Measurements from ENCODE around the gene BHLHE23.

The BHLHE23 gene

GRCh38 chr20:63024573-63025392 lies 18.0 kb upstream of the BHLHE23 start:
- no peak for DNase-seq

GRCh38 chr20:63023936-63024571 lies 17.3 kb upstream of the BHLHE23 start:
- no peak for DNase-seq

GRCh38 chr20:63023071-63023935 lies 16.5 kb upstream of the BHLHE23 start:
- DNase-seq: no peak

GRCh38 chr20:63022501-63022900 lies 15.7 kb upstream of the BHLHE23 start:
- no peak for DNase-seq

- no peak for DNase-seq
Observed at GRCh38 chr20:63021356-63022321, 14.9 kb upstream of the BHLHE23 start.

GRCh38 chr20:63020681-63021080 lies 13.9 kb upstream of the BHLHE23 start:
- DNase-seq: no peak

GRCh38 chr20:63017826-63018411 lies 11.2 kb upstream of the BHLHE23 start:
- no peak for DNase-seq

- no peak for DNase-seq
Observed at GRCh38 chr20:63017076-63017825, 10.5 kb upstream of the BHLHE23 start.

- DNase-seq: no peak
Observed at GRCh38 chr20:63016514-63017075, 9.8 kb upstream of the BHLHE23 start.

- no peak for DNase-seq
Observed at GRCh38 chr20:63015662-63016361, 9.0 kb upstream of the BHLHE23 start.

GRCh38 chr20:63015147-63015661 lies 8.4 kb upstream of the BHLHE23 start:
- no peak for DNase-seq

- no peak for DNase-seq
Observed at GRCh38 chr20:63014710-63015109, 7.9 kb upstream of the BHLHE23 start.

- no peak for DNase-seq
Observed at GRCh38 chr20:63014287-63014686, 7.5 kb upstream of the BHLHE23 start.

- DNase-seq: no peak
Observed at GRCh38 chr20:63013207-63013606, 6.4 kb upstream of the BHLHE23 start.

- no peak for DNase-seq
Observed at GRCh38 chr20:63011798-63012197, 5.0 kb upstream of the BHLHE23 start.

GRCh38 chr20:63009988-63010769 lies 3.4 kb upstream of the BHLHE23 start:
- DNase-seq: peak; percentile 33 to 36

GRCh38 chr20:63009045-63009961 lies 2.5 kb upstream of the BHLHE23 start:
- DNase-seq: peak; percentile 46 to 94

GRCh38 chr20:63008541-63009044 lies 1.8 kb upstream of the BHLHE23 start:
- no peak for DNase-seq

Data from inflammatory macrophage treated with lipopolysaccharide for 1 hour (primary cell).